ENCODE measurements around the gene FGF7. TPM values are rescaled to one million over a fixed set of nuclear protein-coding genes. Genes with fewer than 3 reads are reported as not detected.

The FGF7 gene
- total and polyA plus RNA-seq, 4 donors: 0.13 to 0.62 (median 0.33) TPM; not detected in 1

- H3K27me3 ChIP-seq (ENCODE audit: control insufficient read depth in 4 of 4, insufficient read depth in 4 of 4, low read length in 3 of 4): no peaks in the 10 kb centered on the region
- 62% methylated on average over 6 of the region's 6 CpGs for WGBS
- peaks cover 0 to 8% (median 2%) of the 10 kb centered on the region in 4 donors for H3K4me1 ChIP-seq (ENCODE audit: control insufficient read depth in 4 of 4, insufficient read depth in 4 of 4, low read length in 3 of 4)
- no peak for DNase-seq (ENCODE audit: low spot score)
- TF ChIP-seq FOXA1 (IDR thresholded peaks at IDR 0.05) (no peak), RXRA (IDR thresholded peaks at IDR 0.05) (peak in 1 of 2 donors; percentile 16)
- H3K4me3 ChIP-seq (ENCODE audit: low read depth in 1 of 3, low read length in 3 of 3): no peak overlapping the region
- H3K36me3 ChIP-seq (ENCODE audit: control insufficient read depth in 4 of 4, insufficient read depth in 3 of 4, low read depth in 1 of 4, low read length in 3 of 4): no peaks in the 10 kb centered on the region
- no peak overlapping the region for H3K9ac ChIP-seq (ENCODE audit: low read depth in 1 of 2, low read length in 2 of 2)
- no peak overlapping the region for H3K27ac ChIP-seq (ENCODE audit: low read depth in 1 of 2, low read length in 2 of 2)
- no peaks in the 10 kb centered on the region for H3K9me3 ChIP-seq (ENCODE audit: control insufficient read depth in 4 of 4, low read length in 3 of 4)
These were observed 984 bp downstream of the FGF7 start for GRCh38 chr15:49423901-49424550.

GRCh38 chr15:49424954-49425353 lies 1.9 kb downstream of the FGF7 start:
- 49% methylated on average over 1 of the region's 1 CpG for WGBS
- TF ChIP-seq RAD21 (IDR thresholded peaks at IDR 0.05) (no peak), GABPA (IDR thresholded peaks at IDR 0.05 in 1 of 2, conservative IDR thresholded peaks at IDR 0.05 in 1 of 2) (no peak), MAX (IDR thresholded peaks at IDR 0.05) (no peak), TAF1 (conservative IDR thresholded peaks at IDR 0.05) (no peak), FOXA1 (IDR thresholded peaks at IDR 0.05) (no peak), EGR1 (IDR thresholded peaks at IDR 0.05; ENCODE audit: low read depth in 2 of 2) (no peak), CTCF (IDR thresholded peaks at IDR 0.05; ENCODE audit: low read depth, low read length, missing input control) (no peak), REST (IDR thresholded peaks at IDR 0.05) (no peak), YY1 (IDR thresholded peaks at IDR 0.05) (no peak), ZBTB33 (IDR thresholded peaks at IDR 0.05) (no peak), SP1 (IDR thresholded peaks at IDR 0.05) (no peak), ATF3 (IDR thresholded peaks at IDR 0.05) (no peak), RXRA (IDR thresholded peaks at IDR 0.05) (no peak), HNF4A (conservative IDR thresholded peaks at IDR 0.05) (no peak), JUND (IDR thresholded peaks at IDR 0.05) (no peak), HNF4G (IDR thresholded peaks at IDR 0.05) (no peak), FOXA2 (IDR thresholded peaks at IDR 0.05) (no peak), NR2F2 (IDR thresholded peaks at IDR 0.05) (no peak)
- no peak overlapping the region for H3K9ac ChIP-seq (ENCODE audit: low read depth in 1 of 2, low read length in 2 of 2)
- no peaks in the 10 kb centered on the region for H3K36me3 ChIP-seq (ENCODE audit: control insufficient read depth in 4 of 4, insufficient read depth in 3 of 4, low read depth in 1 of 4, low read length in 3 of 4)
- no peak overlapping the region for H3K27ac ChIP-seq (ENCODE audit: low read depth in 1 of 2, low read length in 2 of 2)
- H3K9me3 ChIP-seq (ENCODE audit: control insufficient read depth in 4 of 4, low read length in 3 of 4): no peaks in the 10 kb centered on the region
- no peaks in the 10 kb centered on the region for H3K27me3 ChIP-seq (ENCODE audit: control insufficient read depth in 4 of 4, insufficient read depth in 4 of 4, low read length in 3 of 4)
- H3K4me3 ChIP-seq (ENCODE audit: low read depth in 1 of 3, low read length in 3 of 3): no peak overlapping the region
- peaks cover 0 to 10% (median 2%) of the 10 kb centered on the region in 4 donors for H3K4me1 ChIP-seq (ENCODE audit: control insufficient read depth in 4 of 4, insufficient read depth in 4 of 4, low read length in 3 of 4)
- no peak for DNase-seq (ENCODE audit: low spot score)
